MM.1S (cell line): ENCODE results near the gene PTPRK.

ENCODE experiments used
- EZH2 ChIP-seq: fragments of 300-600 bp; sonication (generic); optimal IDR thresholded peaks from 2 replicates; pipeline ENCODE3; 2017; ENCODE audit warnings: low read depth, mild to moderate bottlenecking, antibody characterized with exemption, low read length, mixed read lengths
- TF ChIP-seq, protein P1 (sequence below): fragments of 300-600 bp; sonication (generic); IDR thresholded peaks from 2 replicates; pipeline ENCODE4 v1.5.1; 2016; ENCODE audit warnings: antibody characterized with exemption, low read length, mixed read lengths

DNA sequence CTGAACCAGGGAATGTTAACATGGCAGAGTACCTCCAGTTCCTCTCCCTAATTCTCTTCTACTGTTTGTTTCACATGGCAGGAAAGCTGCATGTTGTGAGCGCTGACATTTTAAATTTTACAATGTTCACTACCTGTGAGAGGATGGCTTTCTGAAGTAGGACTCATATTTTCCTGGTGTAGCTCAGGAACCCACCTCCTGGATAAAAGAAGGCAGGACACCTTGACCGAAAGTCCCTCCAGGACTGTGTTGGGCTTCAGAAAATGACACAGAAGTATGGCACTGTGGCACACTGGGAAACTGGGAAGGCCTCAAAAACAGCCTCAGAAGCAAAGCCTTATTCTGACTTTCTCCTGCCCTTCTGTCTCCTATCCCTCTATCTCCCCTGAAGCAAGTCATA lies 33.3 kb downstream of the PTPRK start:
- TF ChIP-seq, protein P1, sequence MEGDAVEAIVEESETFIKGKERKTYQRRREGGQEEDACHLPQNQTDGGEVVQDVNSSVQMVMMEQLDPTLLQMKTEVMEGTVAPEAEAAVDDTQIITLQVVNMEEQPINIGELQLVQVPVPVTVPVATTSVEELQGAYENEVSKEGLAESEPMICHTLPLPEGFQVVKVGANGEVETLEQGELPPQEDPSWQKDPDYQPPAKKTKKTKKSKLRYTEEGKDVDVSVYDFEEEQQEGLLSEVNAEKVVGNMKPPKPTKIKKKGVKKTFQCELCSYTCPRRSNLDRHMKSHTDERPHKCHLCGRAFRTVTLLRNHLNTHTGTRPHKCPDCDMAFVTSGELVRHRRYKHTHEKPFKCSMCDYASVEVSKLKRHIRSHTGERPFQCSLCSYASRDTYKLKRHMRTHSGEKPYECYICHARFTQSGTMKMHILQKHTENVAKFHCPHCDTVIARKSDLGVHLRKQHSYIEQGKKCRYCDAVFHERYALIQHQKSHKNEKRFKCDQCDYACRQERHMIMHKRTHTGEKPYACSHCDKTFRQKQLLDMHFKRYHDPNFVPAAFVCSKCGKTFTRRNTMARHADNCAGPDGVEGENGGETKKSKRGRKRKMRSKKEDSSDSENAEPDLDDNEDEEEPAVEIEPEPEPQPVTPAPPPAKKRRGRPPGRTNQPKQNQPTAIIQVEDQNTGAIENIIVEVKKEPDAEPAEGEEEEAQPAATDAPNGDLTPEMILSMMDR = peak; percentile 16; the same call in 1 of the 2 replicates
- TF ChIP-seq EZH2 = no peak
